CD4-positive, alpha-beta T cell treated with Interleukin-2 at 100 ng/mL for 4 hours (primary cell): ENCODE results near the gene DRD3.
A peak's percentile ranks its signal among the peaks of the same experiment; 100 is the strongest.

ENCODE experiments used
- DNase-seq: peaks from one replicate; pipeline ENCODE4 v3.0.0-alpha.2; 2020; ENCODE audit warnings: low spot score

Gene DRD3

GRCh38 chr3:114179575-114179974 is 723 bp upstream of the DRD3 start:
- peak; percentile 29 for DNase-seq

- no peak for DNase-seq
These were observed 2.0 kb downstream of the DRD3 start for GRCh38 chr3:114176890-114177289.

DNA sequence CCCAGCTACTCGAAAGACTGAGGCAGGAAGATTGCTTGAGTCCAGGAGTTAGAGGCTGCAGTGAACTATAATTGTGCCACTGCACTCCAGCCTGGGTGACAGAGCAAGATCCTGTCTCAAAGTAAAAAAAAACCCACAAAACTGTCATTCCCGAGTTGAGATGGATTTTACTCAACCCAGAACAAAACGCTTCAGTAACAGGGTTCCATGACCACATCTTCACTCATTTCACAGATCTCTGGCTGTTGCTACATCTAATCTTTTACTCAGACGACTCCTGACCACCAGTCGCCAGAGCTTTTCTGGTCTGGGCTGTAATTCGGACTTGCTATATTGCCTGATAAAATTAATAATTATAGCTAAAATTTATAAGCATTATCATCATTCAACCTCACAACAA is 2.4 kb downstream of the DRD3 start:
- no peak for DNase-seq

GRCh38 chr3:114175204-114175987 is 3.5 kb downstream of the DRD3 start:
- DNase-seq: no peak

GRCh38 chr3:114171677-114172076 is 7.2 kb downstream of the DRD3 start:
- DNase-seq: no peak

GRCh38 chr3:114168150-114168549 is 10.7 kb downstream of the DRD3 start:
- no peak for DNase-seq

DNA sequence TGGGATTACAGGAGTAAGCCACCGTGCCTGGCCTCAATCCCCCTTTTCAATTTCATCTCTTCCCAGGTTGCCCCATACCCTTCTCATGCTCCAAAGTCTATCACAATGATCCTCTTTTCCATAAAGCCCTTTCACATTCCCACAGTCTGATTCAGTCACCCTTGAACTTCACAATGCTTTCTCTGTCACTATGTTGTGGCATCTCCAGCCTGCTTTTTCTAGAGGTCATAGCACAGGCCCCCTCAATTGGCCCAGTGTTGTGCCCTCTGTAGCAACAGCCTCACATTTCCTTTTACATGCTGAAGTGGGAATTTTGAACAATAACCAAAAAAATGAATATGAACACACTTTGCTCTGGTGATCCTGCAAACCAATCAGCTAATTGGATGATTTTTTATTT is 21.5 kb downstream of the DRD3 start:
- no peak for DNase-seq

GRCh38 chr3:114155370-114155821 is 23.5 kb downstream of the DRD3 start:
- DNase-seq: peak; percentile 32

- no peak for DNase-seq
These were observed 24.5 kb downstream of the DRD3 start for GRCh38 chr3:114154321-114154821.

GRCh38 chr3:114152519-114153151 is 26.2 kb downstream of the DRD3 start:
- DNase-seq: peak; percentile 87

GRCh38 chr3:114151091-114151490 is 27.8 kb downstream of the DRD3 start:
- DNase-seq: no peak

DNA sequence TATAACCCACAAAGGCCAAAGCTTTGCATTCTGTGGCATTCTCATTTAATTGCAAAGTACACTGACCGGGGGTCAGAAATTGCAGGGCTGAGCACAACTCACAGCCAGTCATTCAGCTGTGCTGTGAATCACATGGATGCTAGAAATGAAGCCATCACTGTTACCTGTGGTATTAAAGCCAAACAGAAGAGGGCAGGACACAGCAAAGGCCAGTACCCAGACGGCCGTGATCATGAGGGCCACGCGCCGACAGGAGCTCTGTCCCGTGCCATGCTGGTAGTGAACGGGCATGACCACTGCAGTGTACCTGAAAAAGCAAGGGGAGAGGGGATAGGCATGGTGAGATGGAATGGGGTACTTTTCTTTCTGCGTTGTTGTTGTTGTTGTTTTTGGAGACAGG is 31.6 kb downstream of the DRD3 start:
- no peak for DNase-seq

DNA sequence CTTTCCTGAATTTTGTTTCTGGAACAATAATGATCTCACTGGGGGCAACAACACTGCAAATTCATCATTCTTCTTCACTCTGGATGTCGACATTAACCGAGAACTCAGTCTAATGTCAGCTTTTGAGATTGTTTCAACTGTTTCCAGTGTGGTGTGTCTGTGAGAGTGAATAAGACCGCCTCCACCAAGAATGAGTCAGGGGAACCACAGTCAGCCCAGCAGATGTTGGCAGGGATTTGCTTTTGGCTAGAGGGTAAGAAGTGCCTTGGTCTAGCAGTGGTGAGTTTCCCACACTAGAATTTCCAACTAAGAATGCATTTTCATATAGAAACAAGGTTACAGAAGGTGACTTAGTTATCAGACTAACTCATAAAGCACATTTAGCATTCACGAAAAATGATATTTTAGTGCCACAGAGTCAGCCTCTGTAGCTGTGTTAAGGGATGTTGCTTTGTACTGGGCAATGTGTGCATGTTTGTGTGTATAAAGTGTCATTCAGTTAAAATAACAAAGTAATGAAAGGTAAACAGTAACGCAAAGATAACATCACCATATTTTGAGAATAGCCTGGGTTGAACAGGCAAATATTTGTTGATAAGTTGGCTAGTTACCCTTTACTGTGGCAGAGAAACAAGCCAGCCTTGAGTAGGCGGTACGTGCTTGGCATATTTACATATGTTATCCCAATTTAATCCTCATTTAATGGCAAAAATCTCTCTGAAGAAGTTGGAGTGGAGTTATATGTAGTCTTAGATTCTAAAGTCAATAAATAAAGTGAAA is 33.8 kb downstream of the DRD3 start:
- no peak for DNase-seq

- no peak for DNase-seq
These were observed 35.0 kb downstream of the DRD3 start for GRCh38 chr3:114143817-114144216.

GRCh38 chr3:114139836-114140235 is 39.0 kb downstream of the DRD3 start:
- DNase-seq: no peak

- DNase-seq: no peak
These were observed 44.9 kb downstream of the DRD3 start for GRCh38 chr3:114133947-114134346.

- DNase-seq: no peak
These were observed 46.4 kb downstream of the DRD3 start for GRCh38 chr3:114132500-114132899.

- DNase-seq: no peak
These were observed 50.0 kb downstream of the DRD3 start for GRCh38 chr3:114128826-114129225.

GRCh38 chr3:114128231-114128630 is 50.6 kb downstream of the DRD3 start:
- DNase-seq: no peak

DNA sequence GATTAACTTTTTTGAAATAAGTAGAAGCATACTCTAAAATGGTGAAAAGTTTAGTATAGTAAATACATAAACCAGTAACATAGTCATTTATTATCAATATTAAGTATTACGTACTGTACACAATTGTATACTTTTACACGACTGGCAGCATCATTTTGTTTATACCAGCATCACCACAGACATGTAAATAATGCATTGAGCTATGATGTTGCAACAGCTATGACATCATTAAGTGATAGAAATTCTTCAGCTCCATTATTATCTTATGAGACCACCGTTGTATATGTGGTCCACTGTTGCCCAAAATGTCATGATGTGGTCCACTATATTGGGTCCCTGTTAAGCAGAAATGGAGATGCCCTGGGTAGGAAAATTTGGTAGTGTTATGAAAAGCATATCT is 51.3 kb downstream of the DRD3 start:
- no peak for DNase-seq

DNA sequence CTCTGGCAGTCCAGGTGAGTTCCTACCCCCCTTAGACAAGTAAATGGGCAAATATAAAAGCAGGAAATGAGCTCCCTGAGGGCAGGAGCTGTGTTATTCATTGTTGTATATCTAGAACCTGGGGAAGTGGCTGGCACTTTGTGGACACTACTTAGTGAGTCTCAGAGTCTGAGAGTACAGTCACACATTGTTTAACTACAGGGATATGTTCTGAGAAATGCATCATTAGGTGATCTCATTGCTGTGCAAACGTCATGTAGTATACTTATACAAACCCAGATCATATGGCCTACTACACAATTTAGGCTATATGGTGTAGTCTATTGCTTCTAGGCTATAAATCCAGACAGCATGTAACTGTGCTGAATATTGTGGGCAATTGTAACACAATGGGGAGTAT is 52.4 kb downstream of the DRD3 start:
- DNase-seq: no peak

DNA sequence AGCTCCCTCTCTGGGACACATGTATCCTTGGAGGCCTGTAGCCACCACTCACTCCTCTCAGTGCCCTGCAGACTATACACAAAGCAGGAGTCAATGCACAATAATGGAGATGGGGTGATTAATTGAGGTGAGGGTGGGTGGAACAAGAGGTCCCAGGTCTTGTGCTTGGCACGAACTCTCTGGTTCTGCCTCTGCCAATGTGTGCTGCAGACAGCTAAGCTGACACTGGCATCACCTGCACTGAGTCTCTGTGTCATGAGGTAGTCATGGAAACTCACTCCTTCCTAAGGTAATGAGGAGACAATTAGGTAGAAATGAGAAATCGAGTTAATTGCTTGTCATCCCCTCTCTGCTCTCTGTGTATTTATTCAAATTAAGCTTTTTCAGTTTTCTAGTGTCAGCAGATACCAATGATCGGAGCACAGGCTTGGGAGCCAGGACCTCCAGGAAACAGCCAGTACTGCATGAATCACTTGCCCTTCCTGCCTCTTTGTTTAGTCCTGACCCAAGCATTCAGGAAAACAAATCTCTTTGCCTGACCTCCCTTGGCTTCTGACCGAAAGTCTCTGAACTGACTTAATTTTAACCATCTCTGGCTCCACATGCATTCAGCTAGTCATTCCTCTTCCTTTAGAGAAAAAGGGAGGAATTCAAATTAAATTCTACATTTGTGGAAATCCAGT is 56.7 kb downstream of the DRD3 start:
- no peak for DNase-seq
